ENCODE measurements around the gene HNF1B. TPM values are rescaled to one million over a fixed set of nuclear protein-coding genes. Genes with fewer than 3 reads are reported as not detected.

HNF1B gene
- polyA plus RNA-seq, 3 donors = 128 to 140 (median 136) TPM

Other genes with a start within 250 kb of the HNF1B start
- 10 to 100 TPM; 36.4 to 47.8 (median 47.5) TPM for gene SYNRG, start 135.6 kb downstream of the HNF1B start, polyA plus RNA-seq (ENCODE audit: insufficient read length in 3 of 3)
- gene DDX52, start 101.6 kb downstream of the HNF1B start, polyA plus RNA-seq (ENCODE audit: insufficient read length in 3 of 3) = 10 to 100 TPM; 37.4 to 48.6 (median 45.6) TPM
- gene TBC1D3K, start 179.4 kb upstream of the HNF1B start, polyA plus RNA-seq (ENCODE audit: insufficient read length in 3 of 3) = not detected
- 10 to 100 TPM; 21.2 to 38.8 (median 22.4) TPM for gene TBC1D3L, start 244.0 kb upstream of the HNF1B start, polyA plus RNA-seq (ENCODE audit: insufficient read length in 3 of 3)